Subcutaneous adipose tissue (tissue), 4 donors: ENCODE measurements around the gene COG1. TPM values are rescaled to one million over a fixed set of nuclear protein-coding genes. Genes with fewer than 3 reads are reported as not detected.

Experiments used
- total RNA-seq, 4 donors: library from RNA; depleted of rRNA; stranded (reverse); fragments of >200 nt; gene quantifications; one replicate each; pipeline ENCODE4 v1.1.0, GENCODE V29; 2016
- TF ChIP-seq, protein P1 (sequence below): fragments of 450-650 bp; IDR thresholded peaks from one replicate; pipeline ENCODE4 v1.5.1; 2016; ENCODE audit warnings: low read depth, mild to moderate bottlenecking, control low read depth, antibody characterized with exemption, moderate library complexity

COG1 gene
- total RNA-seq, 4 donors from 2014 or later = 22.1 to 36.8 (median 29.5) TPM

DNA sequence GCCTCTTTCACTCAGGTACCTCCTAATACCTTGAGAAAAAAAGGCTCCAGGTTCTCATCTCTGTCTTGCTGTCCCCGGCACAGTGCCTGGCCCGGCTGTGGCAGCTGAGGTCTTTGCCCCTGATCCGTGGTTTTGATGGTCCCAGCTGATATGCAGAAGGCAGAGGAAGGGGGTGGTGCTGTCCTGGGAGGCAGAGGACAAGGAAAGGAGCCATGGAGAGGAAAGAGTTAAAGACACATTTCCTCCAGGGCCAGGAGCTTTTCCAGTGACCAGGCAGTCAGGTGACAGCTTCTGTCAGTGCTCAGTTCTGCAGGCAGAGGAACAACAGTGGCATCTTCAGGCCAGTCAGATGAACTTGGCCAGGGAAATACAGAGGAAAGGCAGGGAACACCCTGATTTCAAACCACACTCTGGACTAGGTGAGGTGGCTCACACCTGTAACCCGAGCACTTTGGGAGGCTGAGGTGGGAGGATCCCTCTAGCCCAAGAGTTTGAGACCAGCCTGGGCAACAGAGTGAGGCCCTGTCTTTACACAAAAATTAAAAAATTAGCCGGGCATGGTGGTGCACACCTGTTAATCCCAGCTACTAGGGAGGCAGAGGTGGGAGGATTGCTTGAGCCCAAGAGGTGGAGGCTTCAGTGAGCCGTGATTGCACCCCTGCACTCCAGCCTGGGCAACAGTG is 3.3 kb upstream of the COG1 start:
- TF ChIP-seq, protein P1, sequence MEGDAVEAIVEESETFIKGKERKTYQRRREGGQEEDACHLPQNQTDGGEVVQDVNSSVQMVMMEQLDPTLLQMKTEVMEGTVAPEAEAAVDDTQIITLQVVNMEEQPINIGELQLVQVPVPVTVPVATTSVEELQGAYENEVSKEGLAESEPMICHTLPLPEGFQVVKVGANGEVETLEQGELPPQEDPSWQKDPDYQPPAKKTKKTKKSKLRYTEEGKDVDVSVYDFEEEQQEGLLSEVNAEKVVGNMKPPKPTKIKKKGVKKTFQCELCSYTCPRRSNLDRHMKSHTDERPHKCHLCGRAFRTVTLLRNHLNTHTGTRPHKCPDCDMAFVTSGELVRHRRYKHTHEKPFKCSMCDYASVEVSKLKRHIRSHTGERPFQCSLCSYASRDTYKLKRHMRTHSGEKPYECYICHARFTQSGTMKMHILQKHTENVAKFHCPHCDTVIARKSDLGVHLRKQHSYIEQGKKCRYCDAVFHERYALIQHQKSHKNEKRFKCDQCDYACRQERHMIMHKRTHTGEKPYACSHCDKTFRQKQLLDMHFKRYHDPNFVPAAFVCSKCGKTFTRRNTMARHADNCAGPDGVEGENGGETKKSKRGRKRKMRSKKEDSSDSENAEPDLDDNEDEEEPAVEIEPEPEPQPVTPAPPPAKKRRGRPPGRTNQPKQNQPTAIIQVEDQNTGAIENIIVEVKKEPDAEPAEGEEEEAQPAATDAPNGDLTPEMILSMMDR = no peak

DNA sequence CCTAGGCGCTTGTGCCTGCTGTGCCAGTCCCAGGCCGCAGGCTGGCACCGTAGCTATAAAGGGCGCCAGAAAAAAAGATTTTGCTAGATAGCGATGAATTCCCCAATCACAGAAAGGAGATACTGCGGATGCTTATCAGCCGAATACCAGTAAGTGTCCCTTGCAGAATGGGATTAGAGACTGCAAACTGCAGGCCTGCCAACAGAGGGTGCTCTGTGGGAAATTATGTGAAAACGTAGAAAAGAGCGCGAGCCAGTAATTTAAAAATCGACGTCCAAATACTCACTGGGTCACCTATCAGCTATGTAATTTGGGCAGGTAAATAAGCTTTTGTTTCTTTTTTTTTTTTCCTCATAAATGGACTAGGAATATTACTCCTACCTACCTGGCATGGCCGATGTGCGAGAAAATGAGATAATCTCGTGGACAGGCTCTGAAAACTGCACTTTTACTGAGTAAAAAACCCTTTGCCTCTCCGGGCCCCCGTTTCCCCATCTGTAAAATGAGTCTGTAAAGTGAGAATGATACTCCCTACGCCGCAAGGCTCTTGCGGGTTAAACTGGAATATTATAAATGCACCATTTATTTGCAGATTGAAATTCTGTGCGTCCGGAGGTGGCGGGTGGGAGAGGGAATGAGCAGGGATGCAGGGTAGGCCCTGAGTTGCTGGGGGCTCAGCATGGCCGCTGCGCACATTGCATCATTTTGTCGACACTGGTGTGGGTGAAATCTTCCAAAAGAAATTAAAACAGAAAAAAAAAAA is 1.2 kb upstream of the COG1 start:
- TF ChIP-seq, protein P1 = no peak

DNA sequence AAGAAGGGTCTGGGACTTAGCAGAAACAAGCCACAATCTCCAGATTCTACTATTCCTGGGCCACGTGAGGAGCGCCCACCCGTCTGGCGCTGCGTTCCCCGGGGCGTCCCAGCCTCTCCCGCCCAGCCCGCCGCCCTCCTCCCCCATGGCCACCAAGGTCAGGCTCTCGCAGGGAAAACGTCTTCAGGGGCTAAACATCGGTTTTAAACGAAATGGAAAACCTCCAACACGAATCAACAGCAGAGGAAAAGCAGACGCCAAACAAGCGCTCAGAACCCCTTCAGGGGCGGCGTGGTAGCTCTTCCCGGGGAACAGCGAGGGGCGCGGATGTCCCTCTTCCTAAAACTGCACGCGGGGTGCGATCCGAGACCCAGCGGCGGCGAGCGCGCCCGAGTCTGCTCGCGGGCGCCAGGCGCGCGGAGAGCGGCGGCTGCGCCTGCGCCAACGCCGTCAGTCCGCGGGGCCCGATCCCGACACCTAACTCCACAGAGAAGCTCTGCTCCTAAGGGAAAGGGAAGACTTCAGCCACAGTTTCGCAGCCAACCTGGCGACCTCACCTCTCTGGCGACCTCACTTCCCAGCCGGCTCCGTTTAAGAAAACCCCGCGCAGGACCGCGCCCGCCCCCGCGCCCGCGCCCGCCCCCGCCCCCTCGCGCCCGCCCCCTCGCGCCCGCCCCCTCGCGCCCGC is 505 bp upstream of the COG1 start:
- TF ChIP-seq, protein P1 = no peak

DNA sequence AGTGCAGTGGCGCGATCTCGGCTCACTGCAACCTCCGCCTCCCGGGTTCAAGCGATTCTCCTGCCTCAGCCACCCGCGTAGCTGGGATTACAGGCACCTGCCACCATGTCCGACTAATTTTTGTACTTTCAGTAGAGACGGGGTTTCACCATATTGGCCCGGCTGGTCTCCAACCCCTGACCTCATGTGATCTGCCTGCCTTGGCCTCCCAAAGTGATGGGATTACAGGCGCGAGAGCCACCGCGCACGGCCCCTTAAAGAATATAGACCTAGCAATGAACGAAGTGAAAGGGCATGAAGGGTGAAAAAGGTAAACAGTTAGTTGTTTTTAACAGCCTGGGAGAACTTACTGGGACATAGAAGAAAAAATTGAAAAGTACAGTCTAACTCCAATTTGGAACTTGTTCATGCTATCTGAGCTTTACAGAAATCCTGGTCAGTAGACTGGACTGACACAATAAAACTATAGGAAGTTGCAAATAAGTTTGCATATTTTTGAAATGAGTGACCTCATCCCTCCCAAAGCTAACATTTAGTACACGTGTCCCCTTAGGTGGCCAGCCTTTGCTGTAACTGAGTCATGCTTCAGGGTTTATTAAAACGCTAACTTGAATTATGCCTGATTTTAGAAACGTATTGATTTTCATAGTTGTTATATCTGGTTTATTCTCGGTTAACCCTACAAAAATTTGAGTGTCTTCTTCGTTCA is 1.8 kb downstream of the COG1 start:
- TF ChIP-seq, protein P1 = no peak

DNA sequence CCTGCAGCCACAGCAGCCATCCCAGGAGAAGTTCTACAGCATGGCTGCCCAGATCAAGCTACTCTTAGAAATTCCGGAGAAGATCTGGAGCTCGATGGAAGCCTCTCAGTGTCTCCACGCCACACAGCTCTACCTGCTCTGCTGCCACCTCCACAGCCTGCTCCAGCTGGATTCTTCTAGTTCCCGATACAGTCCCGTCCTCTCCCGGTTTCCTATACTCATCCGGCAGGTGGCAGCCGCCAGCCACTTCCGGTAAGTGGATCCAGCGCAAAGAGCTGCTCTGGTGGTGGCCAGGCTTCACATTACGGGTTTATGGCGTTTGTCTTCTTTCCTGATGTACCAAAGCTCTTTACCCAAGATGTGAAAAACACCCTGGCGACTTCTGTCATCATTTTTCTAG is 3.6 kb downstream of the COG1 start:
- TF ChIP-seq, protein P1 = no peak

DNA sequence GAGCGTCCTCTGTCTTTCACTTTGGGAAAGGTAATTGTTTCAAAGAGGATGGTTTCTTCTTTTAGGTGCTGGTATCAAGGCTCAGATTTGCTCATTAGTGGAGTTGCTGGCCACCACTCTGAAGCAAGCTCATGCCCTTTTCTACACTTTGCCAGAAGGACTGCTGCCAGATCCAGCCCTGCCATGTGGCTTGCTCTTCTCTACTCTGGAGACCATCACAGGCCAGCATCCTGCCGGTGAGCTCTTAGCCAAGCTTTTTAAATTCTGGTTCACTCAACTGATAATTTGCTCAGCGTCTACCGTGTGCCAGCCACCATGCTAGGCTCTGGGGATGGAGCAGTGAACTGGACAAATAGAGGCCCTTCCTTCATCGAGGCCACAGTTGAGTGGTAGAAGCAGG is 4.3 kb downstream of the COG1 start:
- TF ChIP-seq, protein P1 = no peak
